H1 (cell line): ENCODE measurements around the gene MRPL3. TPM values are rescaled to one million over a fixed set of nuclear protein-coding genes. Genes with fewer than 3 reads are reported as not detected.

Experiments
- CTCF ChIA-PET: fragments of 300-600 bp; sonication (Branson Sonifier 250); formaldehyde crosslinking; loops from one replicate; lab custom pipeline; 2021; ENCODE audit not compliant: partially characterized antibody; lab: Charles Lee
- POLR2A ChIA-PET: fragments of 300-600 bp; sonication (Branson Sonifier 250); formaldehyde crosslinking; loops from one replicate; lab custom pipeline; 2021; ENCODE audit warnings: inconsistent platforms; ENCODE audit not compliant: partially characterized antibody; lab: Charles Lee
- DNase-seq, 2 experiments: peaks; one replicate each; pipeline versions ENCODE4 v3.0.0 to v3.0.0-alpha.2; 2010 to 2022; ENCODE audit warnings: low spot score in 2 of 2, low read depth in 1 of 2, mixed read lengths in 1 of 2
- FAIRE-seq: peaks from 2 replicates; lab custom pipeline; 2011; peaks lifted over from hg19 to GRCh38; lab: Jason Lieb, UNC
- H2AFZ ChIP-seq: 2 replicates; pipeline ENCODE4 v1.8.1; 2012; ENCODE audit warnings: low read length, inconsistent platforms
- H2AK5ac ChIP-seq: 2 replicates; pipeline ENCODE4 v1.6.1; 2013; ENCODE audit warnings: low read depth, low read length
- H2BK120ac ChIP-seq: replicated peaks from 2 replicates; pipeline ENCODE3; 2013; ENCODE audit warnings: low read depth, low read length, inconsistent platforms
- H2BK12ac ChIP-seq: 2 replicates; pipeline ENCODE4 v1.6.1; 2013; ENCODE audit warnings: low read depth, low read length
- H2BK15ac ChIP-seq: 2 replicates; pipeline ENCODE4 v1.6.1; 2013; ENCODE audit warnings: low read length
- H2BK20ac ChIP-seq: 2 replicates; pipeline ENCODE4 v1.6.1; 2013; ENCODE audit warnings: low read length
- H2BK5ac ChIP-seq: 2 replicates; pipeline ENCODE4 v1.6.1; 2013; ENCODE audit warnings: low read depth, low read length
- H3K14ac ChIP-seq: 2 replicates; pipeline ENCODE4 v1.6.1; 2013; ENCODE audit warnings: inconsistent platforms; ENCODE audit not compliant: insufficient read length
- H3K18ac ChIP-seq: 2 replicates; pipeline ENCODE4 v1.6.1; 2013; ENCODE audit warnings: low read length; ENCODE audit errors: extremely low read depth
- H3K23ac ChIP-seq: 2 replicates; pipeline ENCODE4 v1.6.1; 2013; ENCODE audit warnings: inconsistent platforms; ENCODE audit not compliant: insufficient read length
- H3K23me2 ChIP-seq: 2 replicates; pipeline ENCODE4 v1.6.1; 2013; ENCODE audit warnings: low read depth, low read length
- H3K27ac ChIP-seq: 2 replicates; pipeline ENCODE4 v1.6.1; 2011; ENCODE audit warnings: low read depth, low read length, inconsistent platforms
- H3K27me3 ChIP-seq, 4 experiments: replicated peaks in 1 of 4; 1 replicate in 1 of 4; 2 replicates in 3 of 4; pipeline versions ENCODE4 v1.6.1 to v1.8.1; 2011 to 2013; ENCODE audit warnings: low read length in 3 of 4, mild to moderate bottlenecking in 3 of 4, inconsistent platforms in 2 of 4, mixed read lengths in 2 of 4, moderate library complexity in 1 of 4; ENCODE audit not compliant: control insufficient read depth in 3 of 4, insufficient read depth in 3 of 4; ENCODE audit errors: extremely low read depth in 1 of 4
- H3K36me3 ChIP-seq, 4 experiments: 2 replicates each; pipeline versions ENCODE4 v1.6.1 to v1.8.1; 2011 to 2013; ENCODE audit warnings: mild to moderate bottlenecking in 4 of 4, low read length in 3 of 4, moderate library complexity in 2 of 4, control low read depth in 1 of 4, inconsistent platforms in 1 of 4; ENCODE audit not compliant: insufficient read depth in 4 of 4, control insufficient read depth in 2 of 4
- H3K4ac ChIP-seq: replicated peaks from 2 replicates; pipeline ENCODE3; 2013; ENCODE audit warnings: low read length, low read depth, mixed read lengths, inconsistent platforms; ENCODE audit not compliant: insufficient read length
- H3K4me1 ChIP-seq, 4 experiments: replicated peaks in 1 of 4; 1 replicate in 1 of 4; 2 replicates in 3 of 4; pipeline versions ENCODE4 v1.6.1 to v1.8.1; 2011 to 2013; ENCODE audit warnings: low read length in 3 of 4, inconsistent platforms in 2 of 4, mixed read lengths in 1 of 4; ENCODE audit not compliant: insufficient read depth in 4 of 4, control insufficient read depth in 3 of 4
- H3K4me2 ChIP-seq, 2 experiments: 2 replicates each; pipeline versions ENCODE4 v1.6.1 to v1.8.1; 2011 to 2013; ENCODE audit warnings: low read depth in 2 of 2, low read length in 2 of 2, control low read depth in 1 of 2, inconsistent platforms in 1 of 2, mild to moderate bottlenecking in 1 of 2; ENCODE audit not compliant: insufficient read depth in 1 of 2
- H3K4me3 ChIP-seq, 4 experiments: fragments of 200-600, 300-600 bp in 1 of 4; sonication (generic), shearing (Covaris generic), sonication (Bioruptor Twin) in 1 of 4; 2 replicates each; pipeline versions ENCODE4 v1.5.1 to v1.8.1; 2011 to 2016; ENCODE audit warnings: low read length in 4 of 4, low read depth in 3 of 4, control low read depth in 2 of 4, inconsistent platforms in 2 of 4, mild to moderate bottlenecking in 2 of 4, mixed read lengths in 1 of 4, moderate library complexity in 1 of 4; ENCODE audit not compliant: insufficient read depth in 2 of 4; ENCODE audit errors: extremely low read depth in 1 of 4
- H3K56ac ChIP-seq: replicated peaks from 2 replicates; pipeline ENCODE3; 2013; ENCODE audit warnings: low read depth, mild to moderate bottlenecking, mixed read lengths, low read length, inconsistent platforms; ENCODE audit not compliant: insufficient read length
- H3K79me1 ChIP-seq: 2 replicates; pipeline ENCODE4 v1.6.1; 2013; ENCODE audit warnings: low read depth, low read length, control low read depth
- H3K79me2 ChIP-seq, 2 experiments: 2 replicates each; pipeline versions ENCODE4 v1.6.1 to v1.8.1; 2012 to 2013; ENCODE audit warnings: low read length in 2 of 2, mild to moderate bottlenecking in 2 of 2, inconsistent platforms in 1 of 2; ENCODE audit not compliant: insufficient read depth in 2 of 2, control insufficient read depth in 1 of 2
- H3K9ac ChIP-seq, 4 experiments: replicated peaks in 1 of 4; 1 replicate in 1 of 4; 2 replicates in 3 of 4; pipeline versions ENCODE4 v1.6.1 to v1.8.1; 2011 to 2013; ENCODE audit warnings: low read depth in 3 of 4, low read length in 3 of 4, control low read depth in 2 of 4, mild to moderate bottlenecking in 2 of 4, moderate library complexity in 2 of 4, inconsistent platforms in 1 of 4; ENCODE audit errors: extremely low read depth in 1 of 4
- H3K9me3 ChIP-seq, 2 experiments: 2 replicates each; pipeline versions ENCODE4 v1.6.1 to v1.8.1; 2012 to 2013; ENCODE audit warnings: mild to moderate bottlenecking in 2 of 2, moderate library complexity in 2 of 2, control low read depth in 1 of 2, inconsistent platforms in 1 of 2, low read depth in 1 of 2, low read length in 1 of 2, mixed read lengths in 1 of 2; ENCODE audit not compliant: insufficient read depth in 2 of 2
- H4K20me1 ChIP-seq, 2 experiments: replicated peaks in 1 of 2; 2 replicates each; pipeline versions ENCODE3 to v1.8.1; 2011 to 2013; ENCODE audit warnings: inconsistent platforms in 2 of 2, low read length in 2 of 2, mild to moderate bottlenecking in 1 of 2; ENCODE audit not compliant: insufficient read depth in 2 of 2, control insufficient read depth in 1 of 2
- H4K5ac ChIP-seq: 2 replicates; pipeline ENCODE4 v1.6.1; 2013; ENCODE audit warnings: low read length, low read depth, mixed read lengths, inconsistent platforms; ENCODE audit not compliant: insufficient read length
- H4K8ac ChIP-seq: 2 replicates; pipeline ENCODE4 v1.8.0; 2013; ENCODE audit warnings: mild to moderate bottlenecking, moderate library complexity, low read length, inconsistent platforms; ENCODE audit not compliant: insufficient read depth; ENCODE audit errors: extremely low read depth
- H4K91ac ChIP-seq: replicated peaks from 2 replicates; pipeline ENCODE3; 2013; ENCODE audit warnings: low read length, mixed read lengths, inconsistent platforms; ENCODE audit not compliant: insufficient read length
- EZH2 ChIP-seq: fragments of 200-600 bp; sonication (generic); IDR thresholded peaks from 2 replicates; pipeline ENCODE4 v1.7.1; 2012; ENCODE audit warnings: low read depth, mild to moderate bottlenecking, moderate library complexity, low read length, inconsistent platforms; ENCODE audit not compliant: severe bottlenecking
- GABPA ChIP-seq: IDR thresholded peaks from 2 replicates; pipeline ENCODE4 v1.6.1; 2011; ENCODE audit warnings: mild to moderate bottlenecking, low read length, moderate library complexity, borderline replicate concordance; ENCODE audit not compliant: insufficient read depth
- KDM1A ChIP-seq: fragments of 200-600, 300-600 bp; sonication (generic); IDR thresholded peaks from 2 replicates; pipeline ENCODE4 v1.7.1; 2016; ENCODE audit warnings: mild to moderate bottlenecking, low read length, borderline replicate concordance
- KDM4A ChIP-seq: IDR thresholded peaks from one replicate; pipeline ENCODE4 v1.7.1; 2012; ENCODE audit warnings: low read depth, mild to moderate bottlenecking, moderate library complexity, low read length, inconsistent platforms; ENCODE audit not compliant: severe bottlenecking
- RFX5 ChIP-seq: IDR thresholded peaks from 2 replicates; pipeline ENCODE4 v1.6.1; 2011; ENCODE audit warnings: low read depth, low read length, improper control_type of control experiment, borderline replicate concordance
- SAP30 ChIP-seq: fragments of 300-600 bp; sonication (generic); IDR thresholded peaks from 2 replicates; pipeline ENCODE4 v1.7.1; 2012; ENCODE audit warnings: low read length, moderate library complexity, mild to moderate bottlenecking, inconsistent platforms; ENCODE audit not compliant: insufficient read depth, insufficient replicate concordance
- SIX5 ChIP-seq: IDR thresholded peaks from 2 replicates; pipeline ENCODE4 v1.6.1; 2011; ENCODE audit warnings: mild to moderate bottlenecking, low read depth, low read length
- TAF1 ChIP-seq: IDR thresholded peaks from 2 replicates; pipeline ENCODE4 v1.6.1; 2011; ENCODE audit warnings: mild to moderate bottlenecking, low read depth, low read length
- TCF12 ChIP-seq: IDR thresholded peaks from 2 replicates; pipeline ENCODE4 v1.6.1; 2011; ENCODE audit warnings: low read depth, mild to moderate bottlenecking, low read length
- WGBS, 2 experiments: shearing (Covaris generic) in 1 of 2; methylation state at CpG; one replicate each; pipeline versions ENCODE4 v1.1.6 to v1.1.7; 2013 to 2015; ENCODE audit warnings: low lambda C conversion rate in 2 of 2, mixed read lengths in 2 of 2, inconsistent platforms in 1 of 2, low coverage in 1 of 2, missing lambda C conversion rate in 1 of 2; ENCODE audit not compliant: insufficient replicate concordance in 2 of 2, insufficient coverage in 1 of 2, insufficient read length in 1 of 2; ENCODE audit errors: extremely low coverage in 1 of 2, missing lambda C conversion rate in 1 of 2; 5-methylcytosine and 5-hydroxymethylcytosine counted together
- polyA plus RNA-seq, 7 experiments: library from polyadenylated mRNA; depleted of rRNA in 3 of 7; stranded (reverse) in 5 of 7; unstranded in 2 of 7; fragments of >200 nt in 5 of 7; fragments of 200-250 nt in 2 of 7; gene quantifications; 1 replicate in 5 of 7; 2 replicates in 1 of 7; 4 replicates in 1 of 7; pipeline versions ENCODE4 v1.2.1 to v1.2.3, GENCODE V29; 2011 to 2013; ENCODE audit warnings: missing spikeins in 2 of 7, mixed read lengths in 2 of 7
- total RNA-seq: library from RNA; stranded (reverse); fragmentation: NEBNext Ultra II Directional; extraction: Animal tissue kit (Norgen Biotek cat#: 25700); gene quantifications from 2 replicates; pipeline ENCODE4 v1.2.1, GENCODE V29; 2021

MRPL3 gene
- total and polyA plus RNA-seq, 2 of the 8 experiments (the other 6 are each of a cell fraction or from before 2014, with no cell fraction given), result 164 to 175 TPM

GRCh38 chr3:131417751-131418150 lies 85.0 kb downstream of the MRPL3 start:
- H2AK5ac ChIP-seq, result no peak overlapping the region
- no peak overlapping the region for H2BK120ac ChIP-seq
- H3K79me1 ChIP-seq, result no peaks in the 10 kb centered on the region
- H4K5ac ChIP-seq, result no peak overlapping the region
- DNase-seq (no peak), FAIRE-seq (no peak)
- H2AFZ ChIP-seq, result no peak overlapping the region
- WGBS, 2 experiments, result 81% methylated on average over 2 of the region's 2 CpGs; no CpG with 5 or more reads in 1 of the 2 experiments
- no peak overlapping the region for H3K4ac ChIP-seq
- no peak overlapping the region for H3K9ac ChIP-seq
- no peaks in the 10 kb centered on the region for H3K36me3 ChIP-seq
- no peak overlapping the region for H4K91ac ChIP-seq
- no peak overlapping the region for H3K23ac ChIP-seq
- H2BK20ac ChIP-seq, result no peak overlapping the region
- ChIA-PET CTCF (no interaction called here), POLR2A (no interaction called here)
- no peak overlapping the region for H3K4me3 ChIP-seq
- no peaks in the 10 kb centered on the region for H4K20me1 ChIP-seq
- H3K4me1 ChIP-seq, result no peaks in the 10 kb centered on the region
- no peaks in the 10 kb centered on the region for H3K27me3 ChIP-seq
- H3K23me2 ChIP-seq, result no peaks in the 10 kb centered on the region
- no peak overlapping the region for H4K8ac ChIP-seq
- H2BK15ac ChIP-seq, result no peak overlapping the region
- no peak overlapping the region for H2BK5ac ChIP-seq
- H3K14ac ChIP-seq, result no peak overlapping the region
- no peaks in the 10 kb centered on the region for H3K79me2 ChIP-seq
- TF ChIP-seq RFX5, result no peak
- TF ChIP-seq SIX5, result no peak
- no peak for TF ChIP-seq SAP30
- TF ChIP-seq EZH2, result no peak
- no peak for TF ChIP-seq TCF12
- no peak for TF ChIP-seq KDM1A
- TF ChIP-seq GABPA, result no peak
- no peak for TF ChIP-seq KDM4A
- no peak for TF ChIP-seq TAF1
- TF ChIP-seq, all 59 proteins: peak for 0
- Histone ChIP-seq H3K9me3 (0 out of 4 replicates have a peak, but pooled peaks cover 0 to 2% of the 10 kb centered on the region in 2 experiments), H3K4me2 (no peak overlapping the region), H3K27ac (no peak overlapping the region), H3K56ac (no peak overlapping the region), H3K18ac (no peak overlapping the region), H2BK12ac (no peak overlapping the region)
